A549 (cell line): ENCODE measurements around the gene GMEB2.

Experiments used
- BHLHE40 ChIP-seq: IDR thresholded peaks from 2 replicates; pipeline ENCODE4 v1.6.1; 2012; ENCODE audit warnings: low read depth, low read length, inconsistent platforms
- CHD4 ChIP-seq: fragments of 200-600 bp; sonication (generic); IDR thresholded peaks from 2 replicates; pipeline ENCODE4 v1.6.1; 2016; ENCODE audit warnings: antibody characterized with exemption, mild to moderate bottlenecking, borderline replicate concordance
- EP300 ChIP-seq, 2 experiments: fragments of >200 bp; sonication (Bioruptor Twin); formaldehyde crosslinking; IDR thresholded peaks; 2 replicates in 1 of 2; 3 replicates in 1 of 2; pipeline ENCODE4 v1.6.1; 2016 to 2017
- ESRRA ChIP-seq: fragments of 150-350 bp; IDR thresholded peaks from 2 replicates; pipeline ENCODE4 v1.6.1; 2014; ENCODE audit warnings: mild to moderate bottlenecking, low read length, borderline replicate concordance
- HEYL ChIP-seq: fragments of 250-450 bp; sonication (Bioruptor Pico); IDR thresholded peaks from 2 replicates; pipeline ENCODE4 v1.8.0; 2021; ENCODE audit warnings: mild to moderate bottlenecking, moderate library complexity
- POLR2A ChIP-seq: IDR thresholded peaks from 2 replicates; pipeline ENCODE4 v1.6.1; 2012; ENCODE audit warnings: mild to moderate bottlenecking, low read length
- POLR2AphosphoS2 ChIP-seq: conservative IDR thresholded peaks from 2 replicates; pipeline ENCODE4 v1.6.1; 2012; ENCODE audit warnings: low read length, improper control_type of control experiment, inconsistent platforms
- RCOR1 ChIP-seq: fragments of 150-350 bp; IDR thresholded peaks from 2 replicates; pipeline ENCODE4 v1.6.1; 2014; ENCODE audit warnings: antibody characterized with exemption, low read length, low read depth
- RFX5 ChIP-seq: fragments of 450-650 bp; IDR thresholded peaks from 2 replicates; pipeline ENCODE4 v1.7.1; 2014; ENCODE audit warnings: antibody characterized with exemption, mild to moderate bottlenecking, moderate library complexity
- TP53 ChIP-seq: fragments of 250-450 bp; sonication (Bioruptor Pico); IDR thresholded peaks from 2 replicates; pipeline ENCODE4 v1.5.0; 2021; ENCODE audit warnings: mild to moderate bottlenecking, moderate library complexity
- ZC3H11A ChIP-seq: fragments of 450-650 bp; IDR thresholded peaks from 2 replicates; pipeline ENCODE4 v1.6.1; 2014; ENCODE audit warnings: antibody characterized with exemption, mild to moderate bottlenecking
- TF ChIP-seq, protein P1 (sequence below): fragments of >200 bp; sonication (Bioruptor Twin); formaldehyde crosslinking; IDR thresholded peaks from 3 replicates; pipeline ENCODE4 v1.5.1; 2016
- TF ChIP-seq, protein P2 (sequence below): fragments of 200-600 bp; sonication (generic); IDR thresholded peaks from 2 replicates; pipeline ENCODE4 v1.6.1; 2016; ENCODE audit warnings: antibody characterized with exemption, mild to moderate bottlenecking, moderate library complexity
- TF ChIP-seq, protein P3 (sequence below): IDR thresholded peaks from 2 replicates; pipeline ENCODE4 v1.6.1; 2012

DNA sequence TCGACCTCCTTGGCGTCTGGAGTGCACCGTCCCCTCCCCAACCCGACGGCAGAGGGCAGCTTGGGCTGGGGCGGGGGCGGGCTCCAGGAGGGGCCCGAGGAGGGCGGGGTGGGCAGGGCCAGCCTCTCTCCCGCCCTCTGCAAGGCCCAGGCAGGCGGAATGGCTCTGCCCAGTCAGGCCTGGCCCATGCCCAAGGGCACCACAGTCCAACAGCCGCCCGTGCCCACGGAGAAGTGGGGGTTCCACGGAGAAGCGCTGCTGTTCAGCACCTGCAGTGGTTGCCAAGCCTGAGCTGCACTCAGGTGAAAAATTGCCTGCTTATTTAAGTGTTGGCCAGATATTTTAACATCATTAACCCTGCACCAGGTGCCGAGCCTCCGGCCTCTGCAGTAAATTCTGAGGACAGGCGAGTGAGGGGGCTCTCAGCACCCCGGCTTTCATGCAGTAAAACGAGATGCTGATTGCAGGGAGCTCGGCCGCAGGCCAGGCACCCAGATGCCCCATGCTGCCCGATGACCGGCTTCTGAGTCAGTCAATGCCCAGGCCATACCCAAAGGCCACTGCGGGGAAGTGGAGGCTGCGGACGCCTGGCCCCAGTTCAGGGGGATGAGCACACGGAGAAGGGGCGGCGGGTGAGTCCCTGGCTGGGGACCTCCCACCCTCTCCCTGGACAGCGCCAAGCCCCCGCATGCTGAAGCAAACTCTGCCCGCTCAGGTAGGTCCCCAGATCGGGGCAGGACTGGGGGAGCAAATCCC is 79.0 kb downstream of the GMEB2 start, which contains the start of gene SRMS:
- no peak for TF ChIP-seq POLR2A
- no peak for TF ChIP-seq RFX5
- no peak for TF ChIP-seq ESRRA
- no peak for TF ChIP-seq ZC3H11A
- no peak for TF ChIP-seq BHLHE40
- TF ChIP-seq, protein P1, sequence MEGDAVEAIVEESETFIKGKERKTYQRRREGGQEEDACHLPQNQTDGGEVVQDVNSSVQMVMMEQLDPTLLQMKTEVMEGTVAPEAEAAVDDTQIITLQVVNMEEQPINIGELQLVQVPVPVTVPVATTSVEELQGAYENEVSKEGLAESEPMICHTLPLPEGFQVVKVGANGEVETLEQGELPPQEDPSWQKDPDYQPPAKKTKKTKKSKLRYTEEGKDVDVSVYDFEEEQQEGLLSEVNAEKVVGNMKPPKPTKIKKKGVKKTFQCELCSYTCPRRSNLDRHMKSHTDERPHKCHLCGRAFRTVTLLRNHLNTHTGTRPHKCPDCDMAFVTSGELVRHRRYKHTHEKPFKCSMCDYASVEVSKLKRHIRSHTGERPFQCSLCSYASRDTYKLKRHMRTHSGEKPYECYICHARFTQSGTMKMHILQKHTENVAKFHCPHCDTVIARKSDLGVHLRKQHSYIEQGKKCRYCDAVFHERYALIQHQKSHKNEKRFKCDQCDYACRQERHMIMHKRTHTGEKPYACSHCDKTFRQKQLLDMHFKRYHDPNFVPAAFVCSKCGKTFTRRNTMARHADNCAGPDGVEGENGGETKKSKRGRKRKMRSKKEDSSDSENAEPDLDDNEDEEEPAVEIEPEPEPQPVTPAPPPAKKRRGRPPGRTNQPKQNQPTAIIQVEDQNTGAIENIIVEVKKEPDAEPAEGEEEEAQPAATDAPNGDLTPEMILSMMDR: no peak
- TF ChIP-seq, protein P2, sequence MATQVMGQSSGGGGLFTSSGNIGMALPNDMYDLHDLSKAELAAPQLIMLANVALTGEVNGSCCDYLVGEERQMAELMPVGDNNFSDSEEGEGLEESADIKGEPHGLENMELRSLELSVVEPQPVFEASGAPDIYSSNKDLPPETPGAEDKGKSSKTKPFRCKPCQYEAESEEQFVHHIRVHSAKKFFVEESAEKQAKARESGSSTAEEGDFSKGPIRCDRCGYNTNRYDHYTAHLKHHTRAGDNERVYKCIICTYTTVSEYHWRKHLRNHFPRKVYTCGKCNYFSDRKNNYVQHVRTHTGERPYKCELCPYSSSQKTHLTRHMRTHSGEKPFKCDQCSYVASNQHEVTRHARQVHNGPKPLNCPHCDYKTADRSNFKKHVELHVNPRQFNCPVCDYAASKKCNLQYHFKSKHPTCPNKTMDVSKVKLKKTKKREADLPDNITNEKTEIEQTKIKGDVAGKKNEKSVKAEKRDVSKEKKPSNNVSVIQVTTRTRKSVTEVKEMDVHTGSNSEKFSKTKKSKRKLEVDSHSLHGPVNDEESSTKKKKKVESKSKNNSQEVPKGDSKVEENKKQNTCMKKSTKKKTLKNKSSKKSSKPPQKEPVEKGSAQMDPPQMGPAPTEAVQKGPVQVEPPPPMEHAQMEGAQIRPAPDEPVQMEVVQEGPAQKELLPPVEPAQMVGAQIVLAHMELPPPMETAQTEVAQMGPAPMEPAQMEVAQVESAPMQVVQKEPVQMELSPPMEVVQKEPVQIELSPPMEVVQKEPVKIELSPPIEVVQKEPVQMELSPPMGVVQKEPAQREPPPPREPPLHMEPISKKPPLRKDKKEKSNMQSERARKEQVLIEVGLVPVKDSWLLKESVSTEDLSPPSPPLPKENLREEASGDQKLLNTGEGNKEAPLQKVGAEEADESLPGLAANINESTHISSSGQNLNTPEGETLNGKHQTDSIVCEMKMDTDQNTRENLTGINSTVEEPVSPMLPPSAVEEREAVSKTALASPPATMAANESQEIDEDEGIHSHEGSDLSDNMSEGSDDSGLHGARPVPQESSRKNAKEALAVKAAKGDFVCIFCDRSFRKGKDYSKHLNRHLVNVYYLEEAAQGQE: no peak
- TF ChIP-seq POLR2AphosphoS2: no peak
- no peak for TF ChIP-seq RCOR1
- no peak for TF ChIP-seq EP300 (IDR thresholded peaks at IDR 0.05)
- TF ChIP-seq, protein P3, sequence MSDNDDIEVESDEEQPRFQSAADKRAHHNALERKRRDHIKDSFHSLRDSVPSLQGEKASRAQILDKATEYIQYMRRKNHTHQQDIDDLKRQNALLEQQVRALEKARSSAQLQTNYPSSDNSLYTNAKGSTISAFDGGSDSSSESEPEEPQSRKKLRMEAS: no peak
- TF ChIP-seq CHD4: no peak
- no peak for TF ChIP-seq HEYL (CRISPR knock-in tag)
- TF ChIP-seq TP53 (CRISPR knock-in tag): no peak
